Measurements from ENCODE around the gene NPIPA7. TPM values are rescaled to one million over a fixed set of nuclear protein-coding genes. Genes with fewer than 3 reads are reported as not detected.
A peak's percentile ranks its signal among the peaks of the same experiment; 100 is the strongest.
"Not testable (repeated sequence)": the region's sequence is repeated elsewhere in the genome, so short reads cannot be mapped to it uniquely, and the experiment has no call there.

The NPIPA7 gene
- 10 to 100 TPM in 1 of 4 donors, 1 to 10 TPM in 2, not detected in 1; 6.6 to 21.2 (median 7.9) TPM for total RNA-seq

DNA sequence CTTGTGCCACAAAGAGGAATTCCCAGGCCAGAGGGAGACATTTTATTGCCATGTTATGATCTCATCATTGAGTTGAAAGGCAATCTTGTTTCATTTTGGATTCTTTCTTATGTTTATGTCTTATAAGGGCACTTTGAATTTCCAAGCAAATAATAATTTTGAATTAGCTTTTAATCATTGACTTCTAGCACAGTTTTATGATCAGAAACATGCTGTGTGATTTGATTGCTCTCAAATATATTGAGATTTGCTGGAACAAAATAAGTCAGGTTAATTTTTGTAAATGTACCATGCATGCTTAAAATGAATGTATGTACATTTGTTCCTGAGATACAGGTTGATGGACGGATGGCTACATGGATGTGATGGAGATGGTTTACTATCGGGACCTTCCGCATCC lies at the start of gene NPIPA7:
Gene NPIPA7, plus strand, starts transcription at position 301 of the 400 bp plus-strand sequence. CDS start 105 bp downstream, outside the sequence.
- not testable (repeated sequence) for DNase-seq (ENCODE audit: low spot score); ATAC-seq (ENCODE audit: low FRiP score)

DNA sequence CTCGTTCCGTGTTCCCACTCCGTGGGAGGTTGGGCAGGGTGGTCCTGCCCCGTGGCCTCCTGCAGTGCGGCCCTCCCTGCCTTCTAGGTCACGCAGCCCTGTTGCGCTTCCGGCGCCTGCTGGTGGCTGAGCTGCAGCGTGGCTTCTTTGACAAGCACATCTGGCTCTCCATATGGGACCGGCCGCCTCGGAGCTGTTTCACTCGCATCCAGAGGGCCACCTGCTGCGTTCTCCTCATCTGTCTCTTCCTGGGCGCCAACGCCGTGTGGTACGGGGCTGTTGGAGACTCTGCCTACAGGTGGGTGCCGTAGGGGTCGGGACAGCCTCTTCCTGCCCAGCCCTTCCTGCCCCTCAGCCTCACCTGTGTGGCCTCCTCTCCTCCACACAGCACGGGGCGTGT lies 47.5 kb upstream of the NPIPA7 start:
- not testable (repeated sequence) for ATAC-seq (ENCODE audit: low FRiP score); DNase-seq (ENCODE audit: low spot score)

DNA sequence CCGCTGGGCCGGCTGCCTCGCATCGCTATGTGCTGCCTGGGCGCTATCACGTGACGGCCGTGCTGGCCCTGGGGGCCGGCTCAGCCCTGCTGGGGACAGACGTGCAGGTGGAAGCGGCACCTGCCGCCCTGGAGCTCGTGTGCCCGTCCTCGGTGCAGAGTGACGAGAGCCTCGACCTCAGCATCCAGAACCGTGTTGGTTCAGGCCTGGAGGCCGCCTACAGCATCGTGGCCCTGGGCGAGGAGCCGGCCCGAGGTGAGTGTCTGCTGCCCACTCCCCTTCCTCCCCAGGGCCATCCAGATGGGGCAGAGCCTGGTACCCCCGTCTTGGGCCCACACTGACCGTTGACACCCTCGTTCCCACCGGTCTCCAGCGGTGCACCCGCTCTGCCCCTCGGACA lies 21.4 kb upstream of the NPIPA7 start:
- not testable (repeated sequence) for DNase-seq (ENCODE audit: low spot score); ATAC-seq (ENCODE audit: low FRiP score)

- not testable (repeated sequence) for ATAC-seq (ENCODE audit: low FRiP score); DNase-seq (ENCODE audit: low spot score)
Observed at GRCh38 chr16:16358539-16359240, 20.2 kb upstream of the NPIPA7 start.

DNA sequence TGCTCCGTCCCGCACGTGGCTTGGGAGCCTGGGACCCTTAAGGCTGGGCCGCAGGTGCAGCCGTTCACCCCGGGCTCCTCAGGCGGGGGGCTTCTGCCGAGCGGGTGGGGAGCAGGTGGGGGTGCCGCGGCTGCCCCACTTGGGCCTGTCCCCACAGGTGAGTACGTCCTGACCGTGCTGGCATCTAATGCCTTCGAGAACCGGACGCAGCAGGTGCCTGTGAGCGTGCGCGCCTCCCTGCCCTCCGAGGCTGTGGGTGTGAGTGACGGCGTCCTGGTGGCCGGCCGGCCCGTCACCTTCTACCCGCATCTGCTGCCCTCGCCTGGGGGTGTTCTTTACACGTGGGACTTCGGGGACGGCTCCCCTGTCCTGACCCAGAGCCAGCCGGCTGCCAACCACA lies 15.3 kb upstream of the NPIPA7 start:
- DNase-seq (ENCODE audit: low spot score); ATAC-seq (ENCODE audit: low FRiP score): not testable (repeated sequence)

DNA sequence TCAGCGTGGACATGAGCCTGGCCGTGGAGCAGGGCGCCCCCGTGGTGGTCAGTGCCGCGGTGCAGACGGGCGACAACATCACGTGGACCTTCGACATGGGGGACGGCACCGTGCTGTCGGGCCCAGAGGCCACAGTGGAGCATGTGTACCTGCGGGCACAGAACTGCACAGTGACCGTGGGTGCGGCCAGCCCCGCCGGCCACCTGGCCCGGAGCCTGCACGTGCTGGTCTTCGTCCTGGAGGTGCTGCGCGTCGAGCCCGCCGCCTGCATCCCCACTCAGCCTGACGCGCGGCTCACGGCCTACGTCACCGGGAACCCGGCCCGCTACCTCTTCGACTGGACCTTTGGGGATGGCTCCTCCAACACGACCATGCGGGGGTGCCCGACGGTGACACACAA lies 14.8 kb upstream of the NPIPA7 start:
- DNase-seq (ENCODE audit: low spot score); ATAC-seq (ENCODE audit: low FRiP score): not testable (repeated sequence)

DNA sequence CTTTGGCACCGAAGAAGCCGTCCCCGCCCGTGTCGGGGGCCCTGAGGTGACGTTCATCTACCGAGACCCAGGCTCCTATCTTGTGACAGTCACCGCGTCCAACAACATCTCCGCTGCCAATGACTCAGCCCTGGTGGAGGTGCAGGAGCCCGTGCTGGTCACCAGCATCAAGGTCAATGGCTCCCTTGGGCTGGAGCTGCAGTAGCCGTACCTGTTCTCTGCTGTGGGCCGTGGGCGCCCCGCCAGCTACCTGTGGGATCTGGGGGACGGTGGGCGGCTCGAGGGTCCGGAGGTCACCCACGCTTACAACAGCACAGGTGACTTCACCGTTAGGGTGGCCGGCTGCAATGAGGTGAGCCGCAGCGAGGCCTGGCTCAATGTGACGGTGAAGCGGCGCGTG lies 14.2 kb upstream of the NPIPA7 start:
- ATAC-seq (ENCODE audit: low FRiP score) = peak; percentile 28
- not testable (repeated sequence) for DNase-seq (ENCODE audit: low spot score)

DNA sequence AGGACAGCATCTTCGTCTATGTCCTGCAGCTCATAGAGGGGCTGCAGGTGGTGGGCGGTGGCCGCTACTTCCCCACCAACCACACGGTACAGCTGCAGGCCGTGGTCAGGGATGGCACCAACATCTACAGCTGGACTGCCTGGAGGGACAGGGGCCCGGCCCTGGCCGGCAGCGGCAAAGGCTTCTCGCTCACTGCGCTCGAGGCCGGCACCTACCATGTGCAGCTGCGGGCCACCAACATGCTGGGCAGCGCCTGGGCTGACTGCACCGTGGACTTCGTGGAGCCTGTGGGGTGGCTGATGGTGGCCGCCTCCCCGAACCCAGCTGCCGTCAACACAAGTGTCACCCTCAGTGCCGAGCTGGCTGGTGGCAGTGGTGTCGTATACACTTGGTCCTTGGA lies 13.6 kb upstream of the NPIPA7 start:
- DNase-seq (ENCODE audit: low spot score); ATAC-seq (ENCODE audit: low FRiP score): not testable (repeated sequence)

DNA sequence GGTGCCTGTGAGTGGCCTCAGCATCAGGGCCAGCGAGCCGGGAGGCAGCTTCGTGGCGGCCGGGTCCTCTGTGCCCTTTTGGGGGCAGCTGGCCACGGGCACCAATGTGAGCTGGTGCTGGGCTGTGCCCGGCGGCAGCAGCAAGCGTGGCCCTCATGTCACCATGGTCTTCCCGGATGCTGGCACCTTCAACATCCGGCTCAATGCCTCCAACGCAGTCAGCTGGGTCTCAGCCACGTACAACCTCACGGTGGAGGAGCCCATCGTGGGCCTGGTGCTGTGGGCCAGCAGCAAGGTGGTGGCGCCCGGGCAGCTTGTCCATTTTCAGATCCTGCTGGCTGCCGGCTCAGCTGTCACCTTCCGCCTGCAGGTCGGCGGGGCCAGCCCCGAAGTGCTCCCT lies 13.1 kb upstream of the NPIPA7 start:
- ATAC-seq (ENCODE audit: low FRiP score); DNase-seq (ENCODE audit: low spot score): not testable (repeated sequence)

DNA sequence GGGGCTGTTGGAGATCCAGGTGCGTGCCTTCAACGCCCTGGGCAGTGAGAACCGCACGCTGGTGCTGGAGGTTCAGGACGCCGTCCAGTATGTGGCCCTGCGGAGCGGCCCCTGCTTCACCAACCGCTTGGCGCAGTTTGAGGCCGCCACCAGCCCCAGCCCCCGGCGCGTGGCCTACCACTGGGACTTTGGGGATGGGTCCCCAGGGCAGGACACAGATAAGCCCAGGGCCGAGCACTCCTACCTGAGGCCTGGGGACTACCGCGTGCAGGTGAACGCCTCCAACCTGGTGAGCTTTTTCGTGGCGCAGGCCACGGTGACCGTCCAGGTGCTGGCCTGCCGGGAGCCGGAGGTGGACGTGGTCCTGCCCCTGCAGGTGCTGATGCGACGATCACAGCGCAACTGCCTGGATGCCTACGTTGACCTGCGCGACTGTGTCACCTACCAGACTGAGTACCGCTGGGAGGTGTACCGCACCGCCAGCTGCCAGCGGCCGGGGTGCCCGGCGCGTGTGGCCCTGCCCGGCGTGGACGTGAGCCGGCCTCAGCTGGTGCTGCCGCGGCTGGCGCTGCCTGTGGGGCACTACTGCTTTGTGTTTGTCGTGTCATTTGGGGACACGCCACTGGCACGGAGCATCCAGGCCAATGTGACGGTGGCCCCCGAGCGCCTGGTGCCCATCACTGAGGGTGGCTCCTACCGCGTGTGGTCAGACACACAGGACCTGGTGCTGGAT lies 12.2 kb upstream of the NPIPA7 start:
- peak; percentile 37 for ATAC-seq (ENCODE audit: low FRiP score)
- DNase-seq (ENCODE audit: low spot score) = peak; percentile 19

DNA sequence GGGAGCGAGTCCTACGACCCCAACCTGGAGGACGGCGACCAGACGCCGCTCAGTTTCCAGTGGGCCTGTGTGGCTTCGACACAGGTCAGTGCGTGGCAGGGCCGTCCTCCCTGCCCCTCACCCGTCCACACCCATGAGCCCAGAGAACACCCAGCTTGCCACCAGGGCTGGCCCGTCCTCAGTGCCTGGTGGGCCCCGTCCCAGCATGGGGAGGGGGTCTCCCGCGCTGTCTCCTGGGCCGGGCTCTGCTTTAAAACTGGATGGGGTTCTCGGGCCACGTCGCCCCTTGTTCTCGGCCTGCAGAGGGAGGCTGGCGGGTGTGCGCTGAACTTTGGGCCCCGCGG lies 11.7 kb upstream of the NPIPA7 start:
- DNase-seq (ENCODE audit: low spot score) = not testable (repeated sequence)
- peak; percentile 10 for ATAC-seq (ENCODE audit: low FRiP score)

- not testable (repeated sequence) for ATAC-seq (ENCODE audit: low FRiP score); DNase-seq (ENCODE audit: low spot score)
Observed at GRCh38 chr16:16369081-16369856, 9.7 kb upstream of the NPIPA7 start.

DNA sequence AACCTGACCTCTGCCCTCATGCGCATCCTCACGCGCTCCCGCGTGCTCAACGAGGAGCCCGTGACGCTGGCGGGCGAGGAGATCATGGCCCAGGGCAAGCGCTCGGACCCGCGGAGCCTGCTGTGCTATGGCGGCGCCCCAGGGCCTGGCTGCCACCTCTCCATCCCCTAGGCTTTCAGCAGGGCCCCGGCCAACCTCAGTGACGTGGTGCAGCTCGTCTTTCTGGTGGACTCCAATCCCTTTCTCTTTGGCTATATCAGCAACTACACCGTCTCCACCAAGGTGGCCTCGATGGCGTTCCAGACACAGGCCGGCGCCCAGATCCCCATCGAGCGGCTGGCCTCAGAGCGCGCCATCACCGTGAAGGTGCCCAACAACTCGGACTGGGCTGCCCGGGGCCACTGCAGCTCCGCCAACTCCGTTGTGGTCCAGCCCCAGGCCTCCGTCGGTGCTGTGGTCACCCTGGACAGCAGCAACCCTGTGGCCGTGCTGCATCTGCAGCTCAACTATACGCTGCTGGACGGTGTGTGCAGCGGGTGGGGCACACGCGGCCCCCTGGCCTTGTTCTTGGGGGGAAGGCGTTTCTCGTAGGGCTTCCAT lies 7.7 kb upstream of the NPIPA7 start:
- DNase-seq (ENCODE audit: low spot score) = not testable (repeated sequence)

DNA sequence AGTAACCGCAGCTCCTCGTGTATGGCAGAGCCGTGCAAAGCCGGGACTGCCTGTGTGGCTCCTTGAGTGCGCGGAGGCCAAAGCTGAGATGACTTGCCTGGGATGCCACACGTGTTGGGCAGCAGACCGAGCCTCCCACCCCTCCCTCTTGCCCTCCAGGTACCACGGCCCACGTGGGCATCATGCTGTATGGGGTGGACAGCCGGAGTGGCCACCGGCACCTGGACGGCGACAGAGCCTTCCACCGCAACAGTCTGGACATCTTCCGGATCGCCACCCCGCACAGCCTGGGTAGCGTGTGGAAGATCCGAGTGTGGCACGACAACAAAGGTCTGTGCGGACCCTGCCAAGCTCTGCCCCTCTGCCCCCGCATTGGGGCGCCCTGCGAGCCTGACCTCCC lies 4.7 kb upstream of the NPIPA7 start:
- ATAC-seq (ENCODE audit: low FRiP score) = not testable (repeated sequence)

More for the DNA sequence above, 7.7 kb upstream of the NPIPA7 start:
- ATAC-seq (ENCODE audit: low FRiP score) = not testable (repeated sequence)

GRCh38 chr16:16399685-16400084 lies 20.7 kb downstream of the NPIPA7 start:
- not testable (repeated sequence) for ATAC-seq (ENCODE audit: low FRiP score); DNase-seq (ENCODE audit: low spot score)

More for the DNA sequence above, 4.7 kb upstream of the NPIPA7 start:
- DNase-seq (ENCODE audit: low spot score) = not testable (repeated sequence)

DNA sequence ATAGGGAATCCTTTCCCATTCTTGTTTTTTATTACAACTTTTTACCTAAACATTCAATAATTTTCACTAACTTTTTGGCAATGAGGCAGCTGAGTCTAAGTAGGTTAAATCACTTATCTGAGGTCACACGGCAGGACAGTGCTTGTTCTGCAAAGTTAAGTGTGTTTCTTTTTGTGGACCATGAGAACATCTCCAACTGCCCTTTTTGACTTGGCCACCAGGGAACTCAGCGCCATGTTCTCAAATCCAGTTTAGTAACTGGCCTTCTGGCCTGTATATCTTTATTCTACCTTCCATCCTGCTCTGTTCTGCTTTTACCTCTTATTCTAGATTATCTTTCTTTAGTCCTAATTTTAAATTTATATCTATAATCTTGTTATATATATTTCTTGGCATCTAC lies 23.4 kb downstream of the NPIPA7 start:
- ATAC-seq (ENCODE audit: low FRiP score); DNase-seq (ENCODE audit: low spot score): not testable (repeated sequence)

DNA sequence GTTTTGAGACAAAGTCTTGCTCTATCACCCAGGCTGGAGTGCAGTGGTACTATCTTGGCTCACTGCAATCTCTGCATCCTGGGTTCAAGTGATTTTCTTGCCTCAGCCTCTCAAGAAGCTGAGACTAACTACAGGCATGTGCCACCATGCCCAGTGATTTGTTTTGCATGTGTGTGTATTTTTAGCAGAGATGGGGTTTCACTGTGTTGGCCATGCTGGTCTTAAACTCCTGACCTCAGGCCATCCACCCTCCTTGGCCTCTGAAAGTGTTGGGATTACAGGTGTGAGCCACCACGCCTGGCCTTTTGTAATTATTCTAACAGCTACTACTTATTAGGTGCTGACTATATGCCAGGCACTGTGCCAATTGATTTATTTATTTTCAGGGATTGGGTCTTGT lies 25.3 kb downstream of the NPIPA7 start:
- not testable (repeated sequence) for ATAC-seq (ENCODE audit: low FRiP score); DNase-seq (ENCODE audit: low spot score)

GRCh38 chr16:16405421-16405820 lies 26.5 kb downstream of the NPIPA7 start:
- ATAC-seq (ENCODE audit: low FRiP score); DNase-seq (ENCODE audit: low spot score): not testable (repeated sequence)

GRCh38 chr16:16408430-16408829 lies 29.5 kb downstream of the NPIPA7 start:
- ATAC-seq (ENCODE audit: low FRiP score); DNase-seq (ENCODE audit: low spot score): not testable (repeated sequence)

Measured in omental fat pad (tissue), 4 donors.